WI38 (cell line): ENCODE results near the gene FRRS1.

Source experiments
- H3K4me3 ChIP-seq: 2 replicates; pipeline ENCODE4 v1.5.1; 2011; ENCODE audit warnings: low read depth, mild to moderate bottlenecking, control low read depth, low read length
- CTCF ChIP-seq: IDR thresholded peaks from 2 replicates; pipeline ENCODE4 v1.5.1; 2012; ENCODE audit warnings: low read depth, mild to moderate bottlenecking, control low read depth, low read length

The FRRS1 gene

GRCh38 chr1:99789715-99790114, 23.3 kb upstream of the FRRS1 start:
- TF ChIP-seq CTCF, result no peak
- no peak overlapping the region for H3K4me3 ChIP-seq

- no peak for TF ChIP-seq CTCF
- no peak overlapping the region for H3K4me3 ChIP-seq
These were observed 22.5 kb upstream of the FRRS1 start for GRCh38 chr1:99788896-99789295.

GRCh38 chr1:99786751-99787501, 20.5 kb upstream of the FRRS1 start:
- TF ChIP-seq CTCF, result no peak
- H3K4me3 ChIP-seq, result 0 out of 2 replicates have a peak overlapping the region, but pooled peaks have one; percentile 1

- H3K4me3 ChIP-seq, result no peak overlapping the region
- TF ChIP-seq CTCF, result no peak
These were observed 18.4 kb upstream of the FRRS1 start for GRCh38 chr1:99784809-99785255.

GRCh38 chr1:99784143-99784542, 17.7 kb upstream of the FRRS1 start:
- no peak overlapping the region for H3K4me3 ChIP-seq

GRCh38 chr1:99782920-99783319, 16.5 kb upstream of the FRRS1 start:
- no peak for TF ChIP-seq CTCF
- no peak overlapping the region for H3K4me3 ChIP-seq

More at GRCh38 chr1:99784143-99784542, 17.7 kb upstream of the FRRS1 start:
- TF ChIP-seq CTCF, result no peak

- H3K4me3 ChIP-seq, result no peak overlapping the region
- TF ChIP-seq CTCF, result no peak
These were observed 16.0 kb upstream of the FRRS1 start for GRCh38 chr1:99782397-99782796.
